Measurements from ENCODE around the gene DCAF11.

The DCAF11 gene

GRCh38 chr14:24122898-24123297, 8.3 kb downstream of the DCAF11 start:
- DNase-seq, result no peak

- DNase-seq, result no peak
These were observed 9.1 kb downstream of the DCAF11 start for GRCh38 chr14:24123424-24124417.

GRCh38 chr14:24126939-24127338, 12.4 kb downstream of the DCAF11 start:
- no peak for DNase-seq

DNA sequence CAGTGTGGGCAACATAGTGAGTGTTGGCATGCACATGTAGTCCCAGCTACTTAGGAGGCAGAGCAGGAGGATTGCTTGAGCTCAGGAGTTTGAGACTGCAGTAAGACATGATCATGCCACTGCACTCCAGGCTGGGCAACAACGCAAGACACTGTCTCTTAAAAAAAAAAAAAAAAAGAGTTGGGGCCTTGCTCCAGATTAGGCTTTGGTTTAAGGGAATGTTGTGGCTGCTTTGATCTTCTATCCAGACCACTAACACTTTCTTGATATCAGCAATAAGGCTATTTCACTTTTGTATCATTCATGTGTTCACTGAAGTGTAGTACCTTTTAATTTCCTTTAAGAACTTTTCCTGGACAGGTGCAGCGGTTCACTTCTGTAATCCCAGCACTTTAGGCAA, 13.1 kb downstream of the DCAF11 start:
- no peak for DNase-seq

DNA sequence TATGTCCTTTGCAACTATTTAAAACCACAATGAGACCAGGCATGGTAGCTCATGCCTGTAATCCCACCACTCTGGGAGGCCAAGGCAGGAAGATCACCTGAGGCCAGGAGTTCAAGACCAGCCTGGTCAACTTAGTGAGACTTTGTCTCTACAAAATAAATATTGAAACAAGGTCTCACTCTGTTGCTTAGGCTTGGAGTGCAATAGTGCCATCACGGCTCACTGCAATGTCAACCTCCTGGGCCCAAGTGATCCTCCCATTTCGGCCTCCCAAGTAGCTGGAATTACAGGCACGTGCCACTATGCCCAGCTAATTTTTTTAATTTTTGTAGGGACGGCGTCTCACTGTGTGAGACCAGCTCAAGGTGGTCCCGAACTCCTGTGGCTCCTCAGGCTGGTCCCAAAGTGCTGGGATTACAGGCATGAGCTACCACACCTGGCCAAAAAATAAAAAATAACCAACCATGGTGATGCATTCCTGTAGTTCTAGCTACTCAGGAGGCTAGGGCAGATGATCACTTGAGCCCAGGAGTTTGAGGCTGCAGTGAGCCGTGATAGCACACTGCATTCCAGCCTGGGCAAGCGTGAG, 14.9 kb downstream of the DCAF11 start:
- DNase-seq, result no peak

- no peak for DNase-seq
These were observed 15.8 kb downstream of the DCAF11 start, which contains the start of gene FITM1 for GRCh38 chr14:24130380-24130716. FITM1 (plus strand) TSS chr14:24130659; CDS start chr14:24131564, 905 bp downstream.

DNA sequence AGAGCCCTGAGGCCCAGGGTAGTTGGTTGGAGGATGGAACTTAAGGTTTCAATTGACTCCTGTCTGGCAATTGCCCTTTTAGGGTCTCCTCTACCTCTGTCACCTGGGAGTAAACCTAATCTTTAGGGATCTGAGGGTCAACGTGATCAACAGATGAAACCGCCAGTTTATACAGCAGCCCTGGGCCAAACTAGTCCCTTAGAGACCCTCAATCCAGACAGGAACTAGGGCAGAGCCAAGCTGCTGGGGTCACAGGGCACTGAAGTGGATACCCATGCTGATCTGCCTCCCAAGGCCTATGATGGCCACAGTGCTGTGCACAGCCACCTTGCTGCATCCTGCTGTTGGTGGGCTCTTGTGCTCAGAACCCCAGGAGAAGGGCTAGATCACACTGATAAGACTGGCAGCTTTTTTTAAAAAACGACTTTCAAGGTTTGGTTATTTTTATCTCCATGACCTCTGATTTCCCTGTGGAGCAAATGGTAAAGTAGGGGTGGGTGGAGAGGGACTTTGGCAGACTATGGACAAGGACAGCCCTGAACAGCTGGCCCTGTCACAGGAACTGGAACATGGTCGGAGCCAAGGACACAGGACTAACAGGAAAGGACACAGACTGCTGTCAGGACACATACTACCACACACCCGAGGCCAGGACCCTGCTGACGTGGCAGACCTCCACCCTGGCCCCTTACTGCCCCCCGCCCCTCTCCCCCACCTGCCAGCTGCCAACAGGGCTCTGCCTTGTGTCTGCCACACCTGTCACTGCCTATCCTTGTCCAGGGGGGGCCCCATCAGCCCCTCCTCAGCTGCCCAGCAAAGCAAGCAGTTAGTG, 16.4 kb downstream of the DCAF11 start:
- DNase-seq, result no peak

GRCh38 chr14:24131549-24131966, 17.0 kb downstream of the DCAF11 start:
- no peak for DNase-seq

DNA sequence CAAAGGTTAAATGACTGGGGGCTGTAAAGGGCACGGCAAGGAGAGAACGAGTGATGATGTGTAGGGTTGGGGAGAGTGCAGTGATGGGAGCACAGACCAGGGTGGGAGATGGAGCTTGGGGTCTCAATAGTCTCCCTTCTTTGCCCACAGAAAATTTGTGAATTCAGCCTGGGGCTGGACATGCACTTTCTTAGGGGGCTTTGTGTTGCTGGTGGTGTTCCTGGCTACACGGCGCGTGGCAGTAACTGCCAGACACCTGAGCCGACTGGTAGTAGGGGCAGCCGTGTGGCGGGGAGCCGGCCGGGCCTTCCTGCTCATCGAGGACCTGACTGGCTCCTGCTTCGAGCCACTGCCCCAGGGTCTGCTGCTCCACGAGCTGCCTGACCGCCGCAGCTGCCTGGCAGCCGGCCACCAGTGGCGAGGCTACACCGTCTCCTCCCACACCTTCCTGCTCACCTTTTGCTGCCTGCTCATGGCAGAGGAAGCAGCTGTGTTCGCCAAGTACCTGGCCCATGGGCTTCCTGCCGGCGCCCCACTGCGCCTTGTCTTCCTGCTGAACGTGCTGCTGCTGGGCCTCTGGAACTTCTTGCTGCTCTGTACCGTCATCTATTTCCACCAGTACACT, 17.6 kb downstream of the DCAF11 start:
- DNase-seq, result no peak

DNA sequence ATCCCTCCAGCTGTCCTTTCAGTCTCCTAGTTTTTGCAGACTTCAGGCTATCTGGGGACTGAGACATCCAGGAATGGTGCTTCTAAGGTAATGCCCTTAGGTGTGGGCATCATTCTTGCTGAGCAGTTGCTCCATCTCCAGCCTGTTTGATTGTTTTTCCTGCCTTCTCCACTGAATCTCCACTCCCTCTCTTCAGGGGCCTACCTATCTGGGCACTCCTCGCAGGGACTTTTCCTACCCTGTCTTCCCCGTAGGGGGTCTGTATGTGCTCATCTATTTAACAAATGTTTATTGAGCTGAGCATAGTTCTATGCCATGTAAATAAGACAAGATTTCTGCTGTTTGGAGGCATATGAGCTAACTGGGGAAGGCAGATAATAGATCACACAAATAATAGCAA, 18.4 kb downstream of the DCAF11 start:
- DNase-seq, result no peak

DNA sequence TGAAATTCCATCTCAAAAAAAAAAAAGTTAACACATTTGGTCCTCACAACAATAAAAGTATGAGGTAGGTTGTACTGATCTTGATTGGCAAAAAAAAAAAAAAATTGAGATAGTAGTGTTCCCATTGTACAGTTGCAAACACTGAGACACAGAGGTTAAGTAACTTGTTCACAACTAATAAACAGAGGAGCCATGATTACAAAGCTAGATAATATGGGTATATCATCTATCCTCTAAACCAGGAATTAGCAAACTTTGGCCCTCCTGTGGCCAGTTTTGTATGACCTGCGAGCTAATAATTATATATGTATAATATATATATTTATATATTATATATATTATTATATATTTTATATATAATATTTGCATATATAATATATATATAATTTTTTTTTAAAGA, 19.2 kb downstream of the DCAF11 start:
- no peak for DNase-seq

GRCh38 chr14:24135584-24135833, 20.9 kb downstream of the DCAF11 start:
- DNase-seq, result no peak

DNA sequence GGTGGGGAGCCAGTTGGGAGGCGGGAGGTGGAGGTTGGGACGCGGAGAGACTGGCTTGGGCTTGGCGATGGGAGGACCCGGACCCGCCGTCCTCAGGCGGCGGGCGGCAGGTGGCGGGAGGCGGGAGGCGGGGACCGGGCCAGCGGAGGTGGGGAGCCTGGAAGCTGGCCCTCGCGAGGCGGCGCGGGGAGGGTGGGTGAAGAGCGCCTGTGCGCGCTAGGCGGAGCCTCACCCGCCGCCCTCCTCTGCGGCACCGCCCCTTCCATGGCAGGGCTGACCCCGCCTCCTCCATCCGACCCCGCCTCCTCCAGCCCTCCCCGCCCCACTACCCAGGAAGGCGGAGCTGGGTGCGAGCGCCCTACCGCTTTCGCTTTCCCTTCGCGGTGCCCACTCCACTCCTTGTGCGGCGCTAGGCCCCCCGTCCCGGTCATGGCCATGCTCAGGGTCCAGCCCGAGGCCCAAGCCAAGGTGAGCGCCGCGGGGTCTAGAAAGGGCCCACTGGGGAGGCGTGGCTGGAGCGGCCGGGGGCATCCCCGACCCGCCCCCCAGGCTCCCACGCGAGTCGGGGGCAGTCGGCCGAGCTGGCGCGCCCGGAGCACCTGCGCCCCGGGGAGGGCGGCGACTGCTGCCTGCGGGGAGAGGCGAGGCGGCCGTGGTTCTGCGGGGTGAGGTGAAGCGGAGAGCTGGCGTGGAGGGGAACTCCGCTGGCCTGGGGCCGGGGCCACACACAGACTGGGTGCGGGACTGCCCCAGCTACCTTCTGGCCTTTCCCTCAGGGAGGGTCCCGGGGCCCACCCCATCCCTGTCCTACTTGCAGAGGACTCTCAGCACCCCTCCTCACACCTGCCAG, 21.5 kb downstream of the DCAF11 start, which contains the start of gene PSME1:
Gene PSME1, plus strand, starts transcription at position 361 of the 850 bp plus-strand sequence. Its CDS starts 69 bp downstream, at position 430.
- peak; percentile 91 for DNase-seq

DNA sequence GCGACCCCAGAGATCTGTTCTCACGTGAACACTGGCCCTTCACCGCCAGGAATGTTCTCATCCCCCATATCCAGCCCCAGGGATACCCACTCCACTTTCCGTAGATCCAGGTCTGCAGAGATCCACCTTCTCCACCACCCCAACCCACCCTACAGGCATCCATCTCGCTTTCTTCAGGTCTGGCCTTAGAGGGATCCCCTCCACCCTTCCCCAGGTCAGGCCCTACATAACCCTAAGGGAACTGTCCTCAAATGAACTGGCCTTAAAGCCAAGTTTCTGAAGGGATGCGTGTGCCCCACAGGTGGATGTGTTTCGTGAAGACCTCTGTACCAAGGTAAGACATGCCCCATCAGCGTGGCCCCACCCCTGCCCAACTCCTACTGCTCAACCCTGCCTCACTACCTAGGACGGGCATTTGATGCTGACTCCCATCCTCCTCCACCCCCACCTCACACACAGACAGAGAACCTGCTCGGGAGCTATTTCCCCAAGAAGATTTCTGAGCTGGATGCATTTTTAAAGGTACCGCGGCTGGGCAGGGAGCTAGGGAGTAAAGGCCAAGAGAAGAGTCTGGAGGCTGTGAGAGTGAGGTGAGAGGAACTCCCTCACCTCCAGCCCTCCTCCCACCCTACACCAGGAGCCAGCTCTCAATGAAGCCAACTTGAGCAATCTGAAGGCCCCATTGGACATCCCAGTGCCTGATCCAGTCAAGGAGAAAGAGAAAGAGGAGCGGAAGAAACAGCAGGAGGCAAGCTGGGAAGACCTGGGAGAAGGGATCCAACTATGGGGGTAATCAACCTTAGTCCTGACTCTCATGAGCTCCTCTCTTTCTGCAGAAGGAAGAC, 22.3 kb downstream of the DCAF11 start:
- no peak for DNase-seq

DNA sequence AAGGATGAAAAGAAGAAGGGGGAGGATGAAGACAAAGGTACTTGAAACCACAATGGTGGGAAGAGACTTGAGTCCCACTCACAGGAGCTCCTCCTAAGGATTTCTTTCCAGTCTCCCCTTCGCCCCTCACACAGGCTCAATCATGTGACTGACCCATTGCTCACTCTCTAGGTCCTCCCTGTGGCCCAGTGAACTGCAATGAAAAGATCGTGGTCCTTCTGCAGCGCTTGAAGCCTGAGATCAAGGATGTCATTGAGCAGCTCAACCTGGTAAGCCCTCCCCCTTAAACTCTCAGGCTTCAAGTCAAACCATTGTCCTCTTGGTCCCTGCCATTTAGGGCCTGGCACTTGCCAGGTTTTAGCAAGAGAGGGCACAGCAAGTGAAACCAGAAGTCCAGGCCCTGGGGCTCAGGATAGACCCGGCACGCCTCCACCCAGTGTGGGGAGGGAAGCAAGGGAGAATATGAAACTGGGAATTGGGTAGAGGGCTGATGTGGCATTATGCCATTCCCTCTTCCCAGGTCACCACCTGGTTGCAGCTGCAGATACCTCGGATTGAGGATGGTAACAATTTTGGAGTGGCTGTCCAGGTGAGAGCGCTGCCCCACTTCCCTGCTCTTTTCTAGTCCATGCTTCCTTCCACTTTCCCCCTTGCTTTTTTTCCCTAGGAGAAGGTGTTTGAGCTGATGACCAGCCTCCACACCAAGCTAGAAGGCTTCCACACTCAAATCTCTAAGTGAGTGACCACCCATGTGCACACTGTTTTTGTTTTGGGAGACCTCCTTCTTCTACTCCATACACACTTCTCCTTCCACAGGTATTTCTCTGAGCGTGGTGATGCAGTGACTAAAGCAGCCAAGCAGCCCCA, 23.2 kb downstream of the DCAF11 start:
- no peak for DNase-seq

DNA sequence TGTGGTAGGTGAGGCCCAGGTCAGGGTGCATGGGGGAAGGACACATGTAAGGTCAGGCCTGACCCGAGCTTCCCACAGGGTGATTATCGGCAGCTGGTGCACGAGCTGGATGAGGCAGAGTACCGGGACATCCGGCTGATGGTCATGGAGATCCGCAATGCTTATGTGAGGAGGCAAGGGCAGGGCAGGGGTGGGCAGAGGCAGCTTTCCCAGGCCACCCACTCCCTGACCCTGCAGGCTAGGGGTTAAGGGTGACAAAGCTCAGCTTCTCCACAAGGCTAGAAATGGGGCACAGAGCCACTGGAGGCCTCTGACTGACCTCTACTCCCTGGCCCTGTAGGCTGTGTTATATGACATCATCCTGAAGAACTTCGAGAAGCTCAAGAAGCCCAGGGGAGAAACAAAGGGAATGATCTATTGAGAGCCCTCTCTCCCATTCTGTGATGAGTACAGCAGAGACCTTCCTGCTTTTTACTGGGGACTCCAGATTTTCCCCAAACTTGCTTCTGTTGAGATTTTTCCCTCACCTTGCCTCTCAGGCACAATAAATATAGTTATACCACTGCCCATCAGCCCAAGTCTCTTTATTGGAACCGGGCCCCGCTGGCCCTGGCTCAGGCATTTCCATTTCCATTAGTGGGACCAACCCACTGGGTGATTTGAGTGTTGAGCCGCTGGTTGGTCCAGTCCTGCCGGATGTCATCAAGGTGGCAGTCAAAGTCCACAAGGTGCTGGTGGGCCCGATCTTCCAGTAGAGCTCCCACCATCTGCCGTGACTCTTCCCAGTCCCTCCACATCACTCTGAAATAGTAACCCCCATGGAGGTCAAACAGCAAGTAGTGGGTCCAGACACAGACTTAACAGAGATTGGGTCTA, 24.1 kb downstream of the DCAF11 start:
- no peak for DNase-seq

DNA sequence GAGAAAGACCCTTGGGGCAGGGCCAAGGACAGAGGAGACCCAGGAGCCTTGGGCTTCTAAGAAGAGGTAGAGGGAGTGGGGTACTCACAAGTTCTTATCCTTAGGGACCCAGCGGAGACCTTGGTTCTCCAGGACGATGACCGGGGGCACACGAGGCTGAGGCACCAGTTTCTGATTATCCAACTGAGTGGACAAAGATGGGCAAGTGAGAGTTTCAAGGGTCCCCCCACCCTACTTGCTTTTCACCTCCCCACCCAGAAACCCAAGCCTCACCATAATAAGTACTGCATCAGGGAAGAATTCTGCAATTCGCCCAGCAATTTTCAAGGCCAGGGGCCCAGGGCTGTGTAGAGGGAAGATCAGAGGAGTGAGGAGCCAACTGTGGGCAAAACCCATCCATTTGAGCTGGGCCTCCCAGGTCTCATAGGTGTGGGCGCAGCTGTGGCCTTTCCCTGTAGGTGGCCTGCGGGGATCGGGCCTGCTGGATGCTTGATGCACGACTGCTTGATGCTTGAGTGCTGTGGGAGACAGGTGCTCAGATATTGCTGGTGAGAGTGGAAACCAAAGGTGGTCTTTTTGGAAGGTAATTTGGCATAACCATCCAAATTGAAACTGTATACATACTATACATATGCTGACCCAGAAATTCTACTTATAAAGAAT, 24.8 kb downstream of the DCAF11 start:
- DNase-seq, result no peak

- DNase-seq, result peak; percentile 99
These were observed 26.7 kb downstream of the DCAF11 start, which contains the start of gene EMC9 for GRCh38 chr14:24141097-24141880. EMC9 (minus strand) TSS chr14:24141591; CDS start chr14:24141304, 287 bp downstream.

Data from CD4-positive, alpha-beta T cell treated with Interferon gamma for 1 hour (primary cell).